Stomach (tissue), 9 donors: ENCODE data around the gene LIN9. TPM values are rescaled to one million over a fixed set of nuclear protein-coding genes. Genes with fewer than 3 reads are reported as not detected.
A peak's percentile ranks its signal among the peaks of the same experiment; 100 is the strongest.
"Not testable (repeated sequence)": the region's sequence is repeated elsewhere in the genome, so short reads cannot be mapped to it uniquely, and the experiment has no call there.

Source experiments
- DNase-seq, 2 donors: peaks; one replicate each; pipeline versions ENCODE4 v3.0.0 to v3.0.0-alpha.2; 2013 to 2019
- H3K27ac ChIP-seq, 5 donors: fragments of 200-600 bp in 4 of 5; sonication (generic) in 4 of 5; one replicate each; pipeline ENCODE4 v1.5.1; 2013 to 2019; ENCODE audit warnings: mild to moderate bottlenecking in 1 of 5, moderate library complexity in 1 of 5
- H3K27me3 ChIP-seq, 3 donors: fragments of 200-600 bp; sonication (generic); one replicate each; pipeline ENCODE4 v1.5.1; 2017 to 2019; ENCODE audit warnings: mixed run types in 1 of 3
- H3K36me3 ChIP-seq, 4 donors: fragments of 200-600 bp; sonication (generic); 1 replicate in 3 of 4; 2 replicates in 1 of 4; pipeline ENCODE4 v1.5.1; 2016 to 2019
- H3K4me1 ChIP-seq, 4 donors: fragments of 200-600 bp; sonication (generic); one replicate each; pipeline ENCODE4 v1.5.1; 2016 to 2019
- H3K4me3 ChIP-seq, 4 donors: fragments of 200-600 bp; sonication (generic) in 3 of 4; one replicate each; pipeline ENCODE4 v1.5.1; 2016 to 2019; ENCODE audit warnings: mild to moderate bottlenecking in 1 of 4
- H3K9me3 ChIP-seq, 4 donors: fragments of 200-600 bp; sonication (generic); one replicate each; pipeline ENCODE4 v1.5.1; 2016 to 2019
- EP300 ChIP-seq: sonication (generic); formaldehyde crosslinking; IDR thresholded peaks from one replicate; pipeline ENCODE4 v1.6.1; 2017; ENCODE audit warnings: antibody characterized with exemption
- POLR2A ChIP-seq, 4 donors: fragments of 450-650 bp; IDR thresholded peaks; one replicate each; pipeline ENCODE4 v1.6.1; 2016; ENCODE audit warnings: antibody characterized with exemption in 4 of 4, control low read depth in 2 of 4, mild to moderate bottlenecking in 1 of 4, moderate library complexity in 1 of 4
- POLR2AphosphoS5 ChIP-seq, 3 donors: sonication (generic); formaldehyde crosslinking; IDR thresholded peaks; one replicate each; pipeline ENCODE4 v1.6.1; 2016; ENCODE audit warnings: antibody characterized with exemption in 3 of 3
- WGBS, 5 donors: extraction: QIAGEN DNeasy Blood & Tissue Kit in 3 of 5; methylation state at CpG; one replicate each; pipeline versions ENCODE4 v1.1.5 to v1.1.7; 2013 to 2018; 5-methylcytosine and 5-hydroxymethylcytosine counted together
- intact Hi-C: fragments of 100-400 bp; cut with DNase I; formaldehyde crosslinking; loops from one replicate; pipeline ENCODE4 v1.15.1; 2023; ENCODE audit warnings: low total_unique reads
- polyA plus RNA-seq, 3 donors: library from polyadenylated mRNA; stranded (reverse); fragments of 200-250 nt; gene quantifications; one replicate each; pipeline ENCODE4 v1.2.3, GENCODE V29; 2013
- total RNA-seq, 5 donors: library from RNA; depleted of rRNA; stranded (reverse); fragments of >200 nt; gene quantifications; one replicate each; pipeline versions ENCODE4 v1.1.0 to v1.2.3, GENCODE V29; 2014 to 2016
- TF ChIP-seq, protein P1 (sequence below), 7 experiments: fragments of 450-650 bp in 4 of 7; fragments of 200-600 bp in 3 of 7; sonication (generic) in 3 of 7; IDR thresholded peaks; one replicate each; pipeline ENCODE4 v1.5.1; 2016 to 2019; ENCODE audit warnings: antibody characterized with exemption in 7 of 7, control low read depth in 2 of 7, mild to moderate bottlenecking in 1 of 7
- donor health status: healthy with polysubstance abuse.
- donor health status: Bipolar disorder and iron deficiency.
- donor health status: healthy.

LIN9 gene
- total and polyA plus RNA-seq, 8 donors: 1.3 to 45.5 (median 2.9) TPM; not detected in 1

- no peaks in the 10 kb centered on the region for H3K27me3 ChIP-seq
- H3K4me3 ChIP-seq: no peak overlapping the region
- intact Hi-C loops: no loop called here
- TF ChIP-seq EP300 (no peak), POLR2AphosphoS5 (IDR thresholded peaks at IDR 0.05) (peak in 1 of 3 donors; percentile 9), POLR2A (IDR thresholded peaks at IDR 0.05) (no peak)
- TF ChIP-seq, protein P1, sequence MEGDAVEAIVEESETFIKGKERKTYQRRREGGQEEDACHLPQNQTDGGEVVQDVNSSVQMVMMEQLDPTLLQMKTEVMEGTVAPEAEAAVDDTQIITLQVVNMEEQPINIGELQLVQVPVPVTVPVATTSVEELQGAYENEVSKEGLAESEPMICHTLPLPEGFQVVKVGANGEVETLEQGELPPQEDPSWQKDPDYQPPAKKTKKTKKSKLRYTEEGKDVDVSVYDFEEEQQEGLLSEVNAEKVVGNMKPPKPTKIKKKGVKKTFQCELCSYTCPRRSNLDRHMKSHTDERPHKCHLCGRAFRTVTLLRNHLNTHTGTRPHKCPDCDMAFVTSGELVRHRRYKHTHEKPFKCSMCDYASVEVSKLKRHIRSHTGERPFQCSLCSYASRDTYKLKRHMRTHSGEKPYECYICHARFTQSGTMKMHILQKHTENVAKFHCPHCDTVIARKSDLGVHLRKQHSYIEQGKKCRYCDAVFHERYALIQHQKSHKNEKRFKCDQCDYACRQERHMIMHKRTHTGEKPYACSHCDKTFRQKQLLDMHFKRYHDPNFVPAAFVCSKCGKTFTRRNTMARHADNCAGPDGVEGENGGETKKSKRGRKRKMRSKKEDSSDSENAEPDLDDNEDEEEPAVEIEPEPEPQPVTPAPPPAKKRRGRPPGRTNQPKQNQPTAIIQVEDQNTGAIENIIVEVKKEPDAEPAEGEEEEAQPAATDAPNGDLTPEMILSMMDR (IDR thresholded peaks at IDR 0.05): no peak
- peak; percentile 50 to 64 for DNase-seq
- H3K9me3 ChIP-seq: no peaks in the 10 kb centered on the region
- no peaks in the 10 kb centered on the region for H3K36me3 ChIP-seq
- H3K27ac ChIP-seq: peak overlapping the region; percentile 45 to 70 (median 57)
- peaks cover 12 to 27% (median 14%) of the 10 kb centered on the region in 4 donors for H3K4me1 ChIP-seq
- 27 to 38% (median 36%) methylated on average over 18 of the region's 18 CpGs for WGBS, 5 donors
These were observed 41.0 kb upstream of the LIN9 start for GRCh38 chr1:226349801-226350518.

DNA sequence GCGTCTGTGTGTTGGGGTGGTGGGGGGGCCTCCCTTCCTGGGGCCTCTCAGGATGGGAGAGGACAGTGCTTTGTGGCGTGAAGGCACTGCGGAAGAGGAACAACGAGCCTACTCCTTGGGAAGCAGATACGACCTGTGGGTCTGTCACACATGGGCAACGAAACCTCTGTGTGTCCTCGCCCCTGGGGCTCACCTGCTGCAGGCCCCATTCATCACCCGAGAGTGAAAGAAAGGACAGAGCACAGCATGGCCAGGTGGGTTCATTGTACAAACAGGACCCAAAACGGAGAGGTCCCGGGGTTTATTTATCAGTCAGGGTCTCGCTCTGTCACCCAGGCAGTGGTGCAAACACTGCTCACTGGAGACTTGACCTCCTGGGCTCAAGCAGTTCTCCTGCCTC lies 40.1 kb upstream of the LIN9 start:
- Histone ChIP-seq H3K4me3 (no peak overlapping the region), H3K27me3 (no peaks in the 10 kb centered on the region), H3K36me3 (no peaks in the 10 kb centered on the region), H3K9me3 (no peaks in the 10 kb centered on the region), H3K27ac (no peak overlapping the region), H3K4me1 (peaks cover 12 to 27% (median 14%) of the 10 kb centered on the region in 4 donors)
- no peak for DNase-seq
- intact Hi-C loops: no loop called here
- 83 to 91% (median 88%) methylated on average over 11 of the region's 11 CpGs for WGBS, 5 donors
- no peak for TF ChIP-seq POLR2AphosphoS5 (IDR thresholded peaks at IDR 0.05)
- no peak for TF ChIP-seq EP300
- no peak for TF ChIP-seq POLR2A (IDR thresholded peaks at IDR 0.05)
- TF ChIP-seq, protein P1 (IDR thresholded peaks at IDR 0.05): no peak

GRCh38 chr1:226344441-226345259 lies 35.7 kb upstream of the LIN9 start:
- Histone ChIP-seq H3K27ac (no peak overlapping the region), H3K27me3 (no peaks in the 10 kb centered on the region), H3K9me3 (peaks cover 0 to 5% (median 0%) of the 10 kb centered on the region in 4 donors), H3K4me3 (no peak overlapping the region), H3K4me1 (peaks cover 1 to 4% (median 2%) of the 10 kb centered on the region in 4 donors), H3K36me3 (no peaks in the 10 kb centered on the region)
- TF ChIP-seq POLR2A (IDR thresholded peaks at IDR 0.05): no peak
- no peak for TF ChIP-seq EP300
- TF ChIP-seq, protein P1 (IDR thresholded peaks at IDR 0.05): no peak
- TF ChIP-seq POLR2AphosphoS5 (IDR thresholded peaks at IDR 0.05): no peak
- intact Hi-C loops: no loop called here
- no peak for DNase-seq
- WGBS, 5 donors: 73 to 79% (median 74%) methylated on average over 8 of the region's 8 CpGs

GRCh38 chr1:226342656-226343055 lies 33.7 kb upstream of the LIN9 start:
- intact Hi-C loops: no loop called here
- DNase-seq: no peak
- WGBS, 5 donors: 52 to 88% (median 75%) methylated on average over 1 to 2 of the region's 2 CpGs
- Histone ChIP-seq H3K27me3 (no peaks in the 10 kb centered on the region), H3K9me3 (peaks cover 0 to 5% (median 0%) of the 10 kb centered on the region in 4 donors), H3K4me3 (no peak overlapping the region), H3K4me1 (no peaks in the 10 kb centered on the region), H3K27ac (no peak overlapping the region), H3K36me3 (no peaks in the 10 kb centered on the region)
- TF ChIP-seq EP300 (no peak), POLR2A (IDR thresholded peaks at IDR 0.05) (no peak), POLR2AphosphoS5 (IDR thresholded peaks at IDR 0.05) (no peak)
- TF ChIP-seq, protein P1 (IDR thresholded peaks at IDR 0.05): no peak

- H3K4me3 ChIP-seq, H3K9me3 ChIP-seq, intact Hi-C loops, H3K4me1 ChIP-seq, H3K36me3 ChIP-seq, H3K27ac ChIP-seq, DNase-seq, H3K27me3 ChIP-seq: not testable (repeated sequence)
- WGBS, 5 donors: 83 to 93% (median 91%) methylated on average over 3 of the region's 3 CpGs
These were observed 31.1 kb upstream of the LIN9 start for GRCh38 chr1:226340111-226340510.
